Loucy (cell line): ENCODE results near the gene GZF1.

Experiments used
- H2AFZ ChIP-seq: fragments of 200-600 bp; sonication (generic); 2 replicates; pipeline ENCODE4 v1.6.0; 2016; ENCODE audit warnings: antibody characterized with exemption, mild to moderate bottlenecking, low read length, moderate library complexity
- H3F3A ChIP-seq: fragments of 200-600 bp; 2 replicates; pipeline ENCODE4 v1.6.0; 2016; ENCODE audit warnings: antibody characterized with exemption, low read depth, mild to moderate bottlenecking
- H3K27me3 ChIP-seq: fragments of 200-600 bp; sonication (generic); 2 replicates; pipeline ENCODE4 v1.6.1; 2014; ENCODE audit warnings: low read length, mild to moderate bottlenecking; ENCODE audit not compliant: insufficient read depth, poor library complexity, severe bottlenecking
- H3K36me3 ChIP-seq: fragments of 200-600 bp; sonication (generic); 2 replicates; pipeline ENCODE4 v1.6.1; 2016; ENCODE audit warnings: low read length; ENCODE audit not compliant: insufficient read depth
- H3K4me1 ChIP-seq: fragments of 200-600 bp; sonication (generic); 2 replicates; pipeline ENCODE4 v1.5.1; 2014; ENCODE audit warnings: low read length, mild to moderate bottlenecking; ENCODE audit not compliant: insufficient read depth, poor library complexity, severe bottlenecking
- H3K4me2 ChIP-seq: fragments of 200-600 bp; sonication (generic); 2 replicates; pipeline ENCODE4 v1.6.0; 2014; ENCODE audit warnings: antibody characterized with exemption, low read length, low read depth, mild to moderate bottlenecking; ENCODE audit not compliant: poor library complexity, severe bottlenecking
- H3K4me3 ChIP-seq: fragments of 200-600 bp; sonication (generic); 2 replicates; pipeline ENCODE4 v1.5.1; 2014; ENCODE audit warnings: low read length, mild to moderate bottlenecking, mixed read lengths; ENCODE audit not compliant: poor library complexity, severe bottlenecking
- H3K79me2 ChIP-seq: fragments of 200-600 bp; sonication (generic); 2 replicates; pipeline ENCODE4 v1.6.1; 2014; ENCODE audit warnings: low read length; ENCODE audit not compliant: insufficient read depth
- H3K9ac ChIP-seq: fragments of 200-600 bp; sonication (generic); 2 replicates; pipeline ENCODE4 v1.6.0; 2014; ENCODE audit warnings: mild to moderate bottlenecking, low read depth, low read length, moderate library complexity; ENCODE audit not compliant: poor library complexity, severe bottlenecking
- H3K9me2 ChIP-seq: fragments of 200-600 bp; sonication (generic); replicated peaks from 2 replicates; pipeline ENCODE4 v1.6.1; 2016; ENCODE audit warnings: low read depth, low read length, mixed read lengths
- H3K9me3 ChIP-seq: fragments of 200-600 bp; sonication (generic); 2 replicates; pipeline ENCODE4 v1.6.1; 2014; ENCODE audit warnings: mild to moderate bottlenecking, antibody characterized with exemption, low read length, low read depth; ENCODE audit not compliant: insufficient read depth
- H4K20me1 ChIP-seq: fragments of 200-600 bp; sonication (generic); 2 replicates; pipeline ENCODE4 v1.6.0; 2014; ENCODE audit warnings: antibody characterized with exemption, low read length, mild to moderate bottlenecking; ENCODE audit not compliant: insufficient read depth, poor library complexity, severe bottlenecking
- EZH2phosphoT487 ChIP-seq: fragments of 200-600 bp; IDR thresholded peaks from 2 replicates; pipeline ENCODE4 v1.6.1; 2018; ENCODE audit warnings: antibody characterized with exemption, mild to moderate bottlenecking, moderate library complexity, borderline replicate concordance
- TF ChIP-seq, protein P1 (sequence below): fragments of 200-600 bp; sonication (generic); conservative IDR thresholded peaks from 2 replicates; pipeline ENCODE4 v1.5.1; 2014; ENCODE audit warnings: mild to moderate bottlenecking, antibody characterized with exemption, low read length

Gene GZF1

DNA sequence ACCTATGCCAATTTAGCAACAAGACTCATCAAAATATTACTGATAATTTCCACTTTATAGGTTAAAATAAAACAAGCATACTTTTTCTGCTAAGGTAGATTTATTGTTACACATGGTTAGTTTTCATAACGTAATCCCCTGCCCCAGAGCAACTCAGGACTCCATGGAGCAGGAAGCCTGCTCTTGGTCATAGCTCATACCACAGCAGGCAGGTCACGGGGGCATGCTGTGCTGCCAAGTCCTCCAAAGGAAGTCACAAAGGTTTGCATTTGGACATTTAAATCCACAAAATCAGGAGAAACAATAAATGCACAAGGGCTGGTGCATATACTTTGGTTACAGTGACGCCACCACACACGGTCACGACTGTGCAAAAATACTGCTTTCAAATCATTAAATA lies 12.5 kb downstream of the GZF1 start:
- Histone ChIP-seq H3K4me3 (no peak overlapping the region), H3K79me2 (no peaks in the 10 kb centered on the region; the same call in 1 of the 2 replicates), H3K4me1 (no peaks in the 10 kb centered on the region), H3K36me3 (peaks cover 90% of the 10 kb centered on the region), H3K4me2 (no peak overlapping the region), H3F3A (no peaks in the 10 kb centered on the region), H4K20me1 (no peaks in the 10 kb centered on the region), H3K9me3 (no peaks in the 10 kb centered on the region), H3K27me3 (no peaks in the 10 kb centered on the region), H3K9me2 (no peaks in the 10 kb centered on the region), H2AFZ (no peak overlapping the region), H3K9ac (no peak overlapping the region)
- TF ChIP-seq EZH2phosphoT487: no peak
- TF ChIP-seq, protein P1, sequence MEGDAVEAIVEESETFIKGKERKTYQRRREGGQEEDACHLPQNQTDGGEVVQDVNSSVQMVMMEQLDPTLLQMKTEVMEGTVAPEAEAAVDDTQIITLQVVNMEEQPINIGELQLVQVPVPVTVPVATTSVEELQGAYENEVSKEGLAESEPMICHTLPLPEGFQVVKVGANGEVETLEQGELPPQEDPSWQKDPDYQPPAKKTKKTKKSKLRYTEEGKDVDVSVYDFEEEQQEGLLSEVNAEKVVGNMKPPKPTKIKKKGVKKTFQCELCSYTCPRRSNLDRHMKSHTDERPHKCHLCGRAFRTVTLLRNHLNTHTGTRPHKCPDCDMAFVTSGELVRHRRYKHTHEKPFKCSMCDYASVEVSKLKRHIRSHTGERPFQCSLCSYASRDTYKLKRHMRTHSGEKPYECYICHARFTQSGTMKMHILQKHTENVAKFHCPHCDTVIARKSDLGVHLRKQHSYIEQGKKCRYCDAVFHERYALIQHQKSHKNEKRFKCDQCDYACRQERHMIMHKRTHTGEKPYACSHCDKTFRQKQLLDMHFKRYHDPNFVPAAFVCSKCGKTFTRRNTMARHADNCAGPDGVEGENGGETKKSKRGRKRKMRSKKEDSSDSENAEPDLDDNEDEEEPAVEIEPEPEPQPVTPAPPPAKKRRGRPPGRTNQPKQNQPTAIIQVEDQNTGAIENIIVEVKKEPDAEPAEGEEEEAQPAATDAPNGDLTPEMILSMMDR: no peak

DNA sequence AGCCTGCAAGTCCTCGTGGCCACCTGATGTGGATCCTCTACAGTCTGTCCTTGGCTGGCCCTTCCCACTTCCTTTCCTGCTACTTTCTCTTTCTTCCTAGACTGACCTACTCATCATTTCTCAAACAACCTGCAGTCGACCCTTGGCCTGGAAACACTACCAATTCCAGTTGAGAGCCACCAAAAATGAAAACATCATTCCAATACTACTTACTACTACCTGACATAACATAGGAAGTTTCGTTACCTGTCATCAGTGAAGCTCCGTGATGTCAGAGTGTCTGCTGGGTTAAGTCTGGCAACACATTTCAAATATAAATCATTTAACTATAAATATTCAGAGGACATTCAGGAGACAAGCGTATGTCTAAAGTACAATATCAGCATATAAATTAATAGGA lies 13.8 kb downstream of the GZF1 start:
- H3K9me3 ChIP-seq: no peaks in the 10 kb centered on the region
- no peak overlapping the region for H3K4me2 ChIP-seq
- TF ChIP-seq, protein P1: no peak
- TF ChIP-seq EZH2phosphoT487: no peak
- H4K20me1 ChIP-seq: no peaks in the 10 kb centered on the region
- no peak overlapping the region for H3K9ac ChIP-seq
- no peak overlapping the region for H3K4me3 ChIP-seq
- H3K9me2 ChIP-seq: no peaks in the 10 kb centered on the region
- H2AFZ ChIP-seq: no peak overlapping the region
- no peaks in the 10 kb centered on the region for H3K4me1 ChIP-seq
- H3K79me2 ChIP-seq: no peaks in the 10 kb centered on the region
- peaks cover 88% of the 10 kb centered on the region for H3K36me3 ChIP-seq
- no peaks in the 10 kb centered on the region for H3F3A ChIP-seq
- H3K27me3 ChIP-seq: no peaks in the 10 kb centered on the region

DNA sequence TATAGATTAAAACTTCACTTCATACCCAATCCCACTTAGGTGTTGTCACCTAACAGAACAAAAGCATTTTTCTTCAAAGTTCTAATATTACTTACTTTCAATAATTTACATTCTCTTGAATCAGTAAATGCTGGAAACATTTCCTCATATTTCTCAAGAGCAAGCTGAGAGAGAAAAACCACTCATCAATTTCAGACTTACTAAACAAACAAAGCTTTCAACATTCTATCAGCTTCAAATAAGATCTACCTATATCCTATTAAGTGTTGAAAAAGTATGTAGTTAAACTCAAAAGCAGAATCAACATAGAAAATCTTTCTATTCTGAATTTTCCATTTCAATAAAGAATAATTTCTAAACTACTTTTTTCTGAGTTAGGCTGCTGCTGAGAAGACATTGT lies 17.8 kb downstream of the GZF1 start:
- Histone ChIP-seq H4K20me1 (no peaks in the 10 kb centered on the region), H3K36me3 (peaks cover 79% of the 10 kb centered on the region), H3K79me2 (no peaks in the 10 kb centered on the region), H3K4me1 (peaks cover 7% of the 10 kb centered on the region), H3K27me3 (no peaks in the 10 kb centered on the region), H3K9me3 (no peaks in the 10 kb centered on the region), H3F3A (no peaks in the 10 kb centered on the region), H3K4me3 (no peak overlapping the region), H3K9ac (no peak overlapping the region), H2AFZ (no peak overlapping the region), H3K9me2 (no peaks in the 10 kb centered on the region), H3K4me2 (no peak overlapping the region)
- no peak for TF ChIP-seq EZH2phosphoT487
- TF ChIP-seq, protein P1: no peak
